ENCODE data around the gene SLC26A4.

DNA sequence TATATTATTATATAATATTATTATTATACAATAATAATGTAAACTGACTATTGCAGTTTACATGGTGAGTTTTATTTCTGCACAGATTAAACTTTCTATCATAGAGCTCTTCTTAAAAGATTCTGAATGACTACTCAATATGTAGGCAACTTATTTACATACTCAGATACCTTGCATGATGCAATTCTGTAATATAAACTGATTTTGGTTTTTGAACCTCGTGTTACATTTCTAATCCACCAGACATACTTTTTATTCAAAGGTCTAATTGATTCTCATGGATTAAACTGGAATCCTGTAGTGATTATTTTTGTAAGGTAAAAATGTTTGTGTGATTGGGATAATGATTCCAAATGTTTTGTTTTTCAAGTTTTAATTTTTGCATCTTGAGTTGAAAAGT, 19.9 kb downstream of the SLC26A4 start:
- TF ChIP-seq, protein P1, sequence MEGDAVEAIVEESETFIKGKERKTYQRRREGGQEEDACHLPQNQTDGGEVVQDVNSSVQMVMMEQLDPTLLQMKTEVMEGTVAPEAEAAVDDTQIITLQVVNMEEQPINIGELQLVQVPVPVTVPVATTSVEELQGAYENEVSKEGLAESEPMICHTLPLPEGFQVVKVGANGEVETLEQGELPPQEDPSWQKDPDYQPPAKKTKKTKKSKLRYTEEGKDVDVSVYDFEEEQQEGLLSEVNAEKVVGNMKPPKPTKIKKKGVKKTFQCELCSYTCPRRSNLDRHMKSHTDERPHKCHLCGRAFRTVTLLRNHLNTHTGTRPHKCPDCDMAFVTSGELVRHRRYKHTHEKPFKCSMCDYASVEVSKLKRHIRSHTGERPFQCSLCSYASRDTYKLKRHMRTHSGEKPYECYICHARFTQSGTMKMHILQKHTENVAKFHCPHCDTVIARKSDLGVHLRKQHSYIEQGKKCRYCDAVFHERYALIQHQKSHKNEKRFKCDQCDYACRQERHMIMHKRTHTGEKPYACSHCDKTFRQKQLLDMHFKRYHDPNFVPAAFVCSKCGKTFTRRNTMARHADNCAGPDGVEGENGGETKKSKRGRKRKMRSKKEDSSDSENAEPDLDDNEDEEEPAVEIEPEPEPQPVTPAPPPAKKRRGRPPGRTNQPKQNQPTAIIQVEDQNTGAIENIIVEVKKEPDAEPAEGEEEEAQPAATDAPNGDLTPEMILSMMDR (IDR thresholded peaks at IDR 0.05; ENCODE audit: insufficient read depth, low read depth, low read length): no peak
- no peak for TF ChIP-seq EZH2 (IDR thresholded peaks at IDR 0.05; ENCODE audit: insufficient read depth, low read length)

Data from astrocyte (in vitro differentiated cells and primary cell).